ENCODE data around the gene UBE2V1. TPM values are rescaled to one million over a fixed set of nuclear protein-coding genes. Genes with fewer than 3 reads are reported as not detected.

UBE2V1 gene
- total and polyA plus RNA-seq, 2 donors (not counting 1 experiment from before 2014, with no cell fraction given): 69.2 to 158 TPM

- Mint-ChIP-seq H3K4me3 (peak overlapping the region; percentile 85), H3K27me3 (no peaks in the 10 kb centered on the region), H3K27ac (peak overlapping the region; percentile 56), H3K4me1 (peaks cover 63% of the 10 kb centered on the region), H3K9me3 (ENCODE audit: insufficient read depth) (no peaks in the 10 kb centered on the region)
- H3K4me3 ChIP-seq (ENCODE audit: control extremely low read depth in 1 of 5, extremely low read depth in 1 of 5, insufficient read depth in 1 of 5, low read depth in 2 of 5, low read length in 4 of 5): peak overlapping the region; percentile 54 to 78 (median 64)
- peak overlapping the region in 1 of 2 donors; percentile 53 for H3K27ac ChIP-seq (ENCODE audit: low read length in 2 of 2)
- CTCF ChIA-PET: interaction anchor here (0.7 to 20.7 kb wide), 7 partner anchors 30 to 831 kb away, joined by 3 to 297 read pairs (median 8); partner anchors contain the start of gene PEDS1
- DNase-seq (no peak), ATAC-seq (ENCODE audit: low read depth) (no peak)
- H3K27me3 ChIP-seq (replicated peaks in 1 of 4; ENCODE audit: control extremely low read depth in 1 of 4, control insufficient read depth in 3 of 4, insufficient read depth in 4 of 4, low read length in 3 of 4): no peaks in the 10 kb centered on the region
- H3K9ac ChIP-seq (ENCODE audit: low read length): peak overlapping the region; percentile 67
- H2AFZ ChIP-seq (ENCODE audit: insufficient read depth, low read depth, low read length, poor library complexity, severe bottlenecking): peak overlapping the region; percentile 75
- peak overlapping the region; percentile 80 for H3K4me2 ChIP-seq (replicated peaks; ENCODE audit: low read depth, low read length, poor library complexity, severe bottlenecking)
- H3K36me3 ChIP-seq (replicated peaks in 1 of 2; ENCODE audit: control extremely low read depth in 1 of 2, control insufficient read depth in 1 of 2, extremely low read depth in 1 of 2, insufficient read depth in 2 of 2, low read length in 1 of 2): peaks cover 0 to 3% of the 10 kb centered on the region in 2 experiments
- intact Hi-C loops (cut with micrococcal nuclease): loop anchor here (1.0 to 5.0 kb wide), 2 partner anchors 179 to 817 kb away; partner anchors contain the start of genes ADNP and RNF114
- H3K4me1 ChIP-seq (ENCODE audit: control insufficient read depth in 2 of 2, insufficient read depth in 2 of 2, low read length in 2 of 2): peaks cover 46 to 47% of the 10 kb centered on the region in 2 donors
- no peak for TF ChIP-seq EZH2 (IDR thresholded peaks at IDR 0.05; ENCODE audit: borderline replicate concordance, insufficient read depth, low read depth, low read length, poor library complexity, severe bottlenecking)
- TF ChIP-seq, protein P1, sequence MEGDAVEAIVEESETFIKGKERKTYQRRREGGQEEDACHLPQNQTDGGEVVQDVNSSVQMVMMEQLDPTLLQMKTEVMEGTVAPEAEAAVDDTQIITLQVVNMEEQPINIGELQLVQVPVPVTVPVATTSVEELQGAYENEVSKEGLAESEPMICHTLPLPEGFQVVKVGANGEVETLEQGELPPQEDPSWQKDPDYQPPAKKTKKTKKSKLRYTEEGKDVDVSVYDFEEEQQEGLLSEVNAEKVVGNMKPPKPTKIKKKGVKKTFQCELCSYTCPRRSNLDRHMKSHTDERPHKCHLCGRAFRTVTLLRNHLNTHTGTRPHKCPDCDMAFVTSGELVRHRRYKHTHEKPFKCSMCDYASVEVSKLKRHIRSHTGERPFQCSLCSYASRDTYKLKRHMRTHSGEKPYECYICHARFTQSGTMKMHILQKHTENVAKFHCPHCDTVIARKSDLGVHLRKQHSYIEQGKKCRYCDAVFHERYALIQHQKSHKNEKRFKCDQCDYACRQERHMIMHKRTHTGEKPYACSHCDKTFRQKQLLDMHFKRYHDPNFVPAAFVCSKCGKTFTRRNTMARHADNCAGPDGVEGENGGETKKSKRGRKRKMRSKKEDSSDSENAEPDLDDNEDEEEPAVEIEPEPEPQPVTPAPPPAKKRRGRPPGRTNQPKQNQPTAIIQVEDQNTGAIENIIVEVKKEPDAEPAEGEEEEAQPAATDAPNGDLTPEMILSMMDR (IDR thresholded peaks at IDR 0.05): no peak
- H3K79me2 ChIP-seq (ENCODE audit: control insufficient read depth, insufficient read depth, low read length): peaks cover 55% of the 10 kb centered on the region
- H3K9me3 ChIP-seq (ENCODE audit: control extremely low read depth in 1 of 3, control insufficient read depth in 2 of 3, insufficient read depth in 1 of 3, low read length in 2 of 3): no peaks in the 10 kb centered on the region
- POLR2A ChIA-PET: interaction anchor here (0.6 to 1.6 kb wide), 3 partner anchors 38 to 678 kb away, joined by 7 to 10 read pairs (median 8); partner anchors contain the start of gene PEDS1
- 70% methylated on average over 6 of the region's 6 CpGs for WGBS (ENCODE audit: insufficient coverage)
- peaks cover 27% of the 10 kb centered on the region for H4K20me1 ChIP-seq (ENCODE audit: control insufficient read depth, insufficient read depth, low read length, poor library complexity, severe bottlenecking)
Observed at GRCh38 chr20:50115041-50115512, 2.1 kb upstream of the UBE2V1 start.
